Ramos (cell line): ENCODE measurements around the gene ANKLE1.
"Not testable (repeated sequence)": the region's sequence is repeated elsewhere in the genome, so short reads cannot be mapped to it uniquely, and the experiment has no call there.

Experiments used
- in situ Hi-C: fragments of 300-500 bp; cut with MboI; formaldehyde crosslinking; loops from one replicate; pipeline ENCODE4 v1.14.3; 2022; ENCODE audit warnings: low sequenced_read_pairs; ENCODE audit not compliant: unreplicated experiment

Gene ANKLE1

DNA sequence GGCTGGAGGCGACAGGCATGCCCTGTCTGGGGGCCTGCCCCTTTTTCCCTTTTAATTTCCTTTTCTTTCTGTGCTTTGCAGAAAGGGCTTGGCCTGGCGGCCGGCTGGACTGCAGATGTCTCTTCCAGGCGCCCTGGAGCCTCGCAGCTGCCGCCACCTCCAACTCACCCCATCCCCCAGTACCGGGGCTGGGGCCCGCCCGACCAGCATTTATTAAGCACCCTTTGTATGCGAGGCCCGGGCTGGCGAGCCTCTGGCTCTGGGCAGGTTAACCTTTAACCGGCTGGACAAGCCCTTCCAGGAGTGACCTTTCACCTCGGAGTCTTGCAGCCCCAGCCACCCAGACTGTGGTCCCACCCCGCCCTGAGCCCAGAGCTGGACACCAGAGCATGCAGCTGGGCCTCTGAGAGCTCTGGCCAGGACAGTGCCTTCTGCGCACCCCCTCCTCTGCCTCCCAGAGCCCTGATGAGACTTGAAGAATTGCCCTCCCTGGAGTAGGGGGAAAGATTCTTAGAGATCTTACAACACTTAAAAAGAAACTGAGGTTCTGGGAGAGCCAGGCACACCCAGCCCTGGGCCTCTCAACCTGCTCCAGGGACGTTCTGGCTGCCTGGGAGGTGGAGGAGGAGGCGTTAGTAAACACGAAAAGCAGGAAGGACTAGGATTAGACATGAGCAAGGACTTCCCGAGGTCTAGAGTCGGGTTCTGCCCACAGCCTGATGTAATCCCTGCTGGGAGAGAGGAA lies 34.8 kb upstream of the ANKLE1 start:
- in situ Hi-C loops: no loop called here

DNA sequence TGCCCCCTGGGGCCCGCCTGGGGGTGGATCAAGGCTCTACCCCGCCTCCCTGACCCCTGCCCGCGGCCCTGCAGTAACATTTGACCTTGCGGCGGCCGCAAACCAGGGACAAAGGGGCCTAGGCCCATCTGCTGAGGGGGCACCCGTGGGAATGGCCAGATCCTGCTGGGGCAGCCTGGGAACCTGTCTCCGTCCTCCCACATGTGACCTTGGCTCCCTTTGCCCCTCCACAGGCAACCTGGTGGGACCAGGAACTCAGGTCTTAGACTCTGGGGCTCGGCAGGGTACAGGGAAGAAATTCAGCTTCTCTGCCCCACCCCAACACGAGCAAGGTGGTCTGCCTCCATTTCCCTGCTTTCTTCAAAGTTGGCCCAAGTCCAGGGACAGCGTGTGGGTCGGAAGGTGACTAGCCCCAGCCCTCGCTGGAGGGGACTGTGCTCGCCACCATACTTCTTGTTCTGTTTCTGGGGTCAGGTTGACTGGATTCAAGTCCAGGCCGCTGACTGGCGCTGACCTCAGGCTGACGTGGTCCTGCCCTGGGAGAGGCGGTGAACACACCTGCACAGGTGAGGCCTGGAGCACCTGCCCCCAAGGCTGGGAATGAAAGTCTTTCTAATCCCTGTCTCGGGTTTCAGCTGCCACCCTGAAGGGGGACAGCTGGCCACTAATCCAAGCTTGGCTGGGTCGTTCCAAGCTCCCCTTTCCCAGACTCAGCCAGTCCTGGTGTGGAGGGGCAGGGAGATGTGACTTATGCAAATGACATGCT lies 33.5 kb upstream of the ANKLE1 start:
- in situ Hi-C loops: no loop called here

DNA sequence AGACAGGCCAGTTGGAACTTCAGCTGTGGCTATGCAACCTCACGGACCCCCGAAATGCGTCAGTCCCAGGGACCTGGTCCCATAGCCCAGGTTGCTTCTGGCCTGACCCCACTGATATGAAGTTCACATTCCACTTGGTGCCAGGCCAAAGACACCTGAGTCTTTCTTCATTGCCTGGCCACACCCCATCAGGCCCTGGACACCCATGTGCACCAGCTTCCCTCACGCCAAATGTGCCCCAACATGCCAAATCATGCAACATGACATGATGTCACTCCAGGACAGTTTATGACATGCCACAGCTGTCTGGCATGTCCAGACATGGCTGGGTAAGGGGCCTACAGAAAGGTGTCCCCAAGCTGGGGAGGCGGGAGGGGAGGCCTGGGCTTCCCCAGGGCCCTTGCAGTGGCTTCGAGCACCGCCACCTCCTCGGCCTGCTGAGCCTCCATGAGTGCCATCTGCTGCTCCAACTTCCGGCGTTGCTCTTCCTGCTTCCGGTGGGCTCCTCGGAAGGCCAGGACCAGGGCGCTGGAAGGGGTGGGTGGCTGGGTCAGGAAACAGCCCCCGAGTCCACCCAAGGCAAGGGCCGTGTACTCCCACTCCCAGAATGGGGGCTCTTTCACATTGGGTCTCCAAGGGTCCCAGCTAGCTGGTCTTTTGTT lies 31.7 kb upstream of the ANKLE1 start:
- in situ Hi-C loops: no loop called here

DNA sequence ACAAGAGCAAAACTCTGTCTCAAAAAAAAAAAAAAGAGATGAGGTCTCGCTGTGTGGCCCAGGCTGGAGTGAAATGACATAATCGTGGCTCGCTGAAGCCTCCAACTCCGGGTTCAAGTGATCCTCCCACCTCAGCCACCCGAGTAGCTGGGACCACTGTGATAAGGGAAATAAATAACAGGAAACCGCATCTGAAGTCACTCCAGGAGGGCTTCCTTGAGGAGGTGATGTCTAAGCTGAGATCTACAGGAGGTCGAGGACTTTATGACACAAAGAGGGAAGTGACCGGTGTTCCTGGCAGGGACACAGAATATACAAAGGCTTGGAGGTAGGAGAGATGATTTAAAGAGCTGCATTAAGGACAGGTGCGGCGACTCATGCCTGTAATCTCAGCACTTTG lies 27.1 kb upstream of the ANKLE1 start:
- in situ Hi-C loops: no loop called here

DNA sequence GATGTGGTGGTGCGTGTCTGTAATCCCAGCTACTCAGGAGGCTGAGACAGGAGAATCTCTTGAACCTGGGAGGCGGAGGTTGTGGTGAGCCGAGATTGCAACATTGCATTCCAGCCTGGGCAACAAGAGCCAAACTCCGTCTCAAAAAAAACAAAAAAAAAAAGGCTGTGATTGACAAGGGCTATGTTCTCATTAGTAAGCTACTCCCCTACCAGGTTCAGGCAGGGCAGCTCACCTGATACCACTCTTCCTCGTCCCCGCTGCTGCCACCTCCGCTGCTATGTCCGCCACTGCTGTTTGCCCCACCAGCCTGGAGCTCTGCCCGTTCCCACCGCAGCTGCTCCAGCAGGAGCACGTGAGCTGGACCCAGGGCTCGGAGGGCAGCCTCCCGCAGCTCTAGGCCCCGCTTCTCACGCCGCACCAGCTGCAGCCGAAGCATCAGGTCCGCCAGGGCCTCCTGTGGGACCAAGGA lies 26.5 kb upstream of the ANKLE1 start:
- in situ Hi-C loops: no loop called here

DNA sequence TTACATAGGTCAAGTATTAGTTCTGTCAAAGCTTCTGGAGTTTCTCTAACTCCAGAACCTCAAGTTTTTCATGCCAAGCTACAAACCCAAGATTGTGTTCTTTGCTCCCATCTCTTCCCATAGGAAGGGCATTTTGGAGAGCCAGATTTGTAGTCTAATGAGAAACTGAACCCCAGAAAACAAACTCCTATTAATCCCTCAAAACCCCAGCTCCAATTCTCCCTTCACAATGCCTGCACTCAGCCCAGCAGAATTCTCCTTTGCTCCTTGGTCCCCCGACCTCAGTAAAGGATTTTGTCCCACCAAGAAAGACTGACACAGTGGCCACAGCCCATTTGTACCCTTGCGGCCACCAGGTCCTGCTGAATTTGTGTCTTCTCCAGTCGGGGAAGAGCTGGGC lies 25.6 kb upstream of the ANKLE1 start:
- in situ Hi-C loops: no loop called here

DNA sequence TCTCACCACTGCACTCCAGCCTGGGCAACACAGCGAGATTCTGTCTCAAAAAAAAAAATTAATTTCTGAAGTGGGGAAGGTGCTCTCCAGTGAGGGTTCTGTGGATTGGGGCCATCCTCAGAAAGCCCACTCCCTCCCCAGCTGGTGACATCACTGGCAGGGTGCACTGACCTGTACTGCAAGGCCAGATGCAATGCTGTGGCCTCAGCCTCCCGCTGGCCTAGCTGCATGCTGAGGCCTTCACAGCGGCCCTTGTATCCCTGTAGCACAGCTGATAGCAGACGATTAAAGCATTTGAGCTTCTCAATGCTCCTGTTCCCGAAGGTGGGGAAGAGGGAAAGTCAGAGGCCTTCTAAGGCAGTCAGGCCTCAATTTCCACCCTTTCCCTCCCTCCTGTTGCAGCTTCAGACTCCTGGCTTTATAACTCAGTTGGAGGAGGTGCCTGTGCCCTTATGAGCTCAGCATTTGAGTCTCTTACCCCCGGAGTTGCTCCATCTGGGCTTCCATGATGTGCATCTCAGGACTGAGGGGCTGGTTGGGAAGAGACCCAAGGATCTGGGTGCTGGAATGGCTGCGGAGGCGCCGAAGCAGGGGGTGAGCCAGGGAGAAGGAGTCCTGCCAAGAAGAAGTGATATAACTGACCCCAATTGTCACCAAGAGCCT lies 22.5 kb upstream of the ANKLE1 start:
- in situ Hi-C loops: no loop called here

DNA sequence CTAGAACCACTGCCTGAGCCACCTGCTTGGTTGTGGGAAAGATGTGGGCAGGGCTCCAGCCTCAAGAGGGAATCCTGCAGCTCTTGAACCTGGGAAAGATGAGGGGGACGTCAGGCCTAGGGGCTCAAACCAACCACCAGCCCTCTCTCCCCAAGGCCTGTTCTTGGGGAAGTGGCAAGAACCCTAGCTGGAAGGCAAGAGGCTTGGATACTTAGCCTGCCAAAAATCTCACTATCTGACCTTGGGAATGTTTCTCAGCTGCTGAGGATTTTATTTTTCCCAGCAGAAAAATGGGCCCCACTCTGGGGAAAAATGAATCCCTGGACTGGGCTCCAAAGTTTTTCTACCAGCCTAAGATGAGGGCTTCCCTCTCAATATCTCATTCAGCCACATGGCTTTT lies 21.8 kb upstream of the ANKLE1 start:
- in situ Hi-C loops: no loop called here

DNA sequence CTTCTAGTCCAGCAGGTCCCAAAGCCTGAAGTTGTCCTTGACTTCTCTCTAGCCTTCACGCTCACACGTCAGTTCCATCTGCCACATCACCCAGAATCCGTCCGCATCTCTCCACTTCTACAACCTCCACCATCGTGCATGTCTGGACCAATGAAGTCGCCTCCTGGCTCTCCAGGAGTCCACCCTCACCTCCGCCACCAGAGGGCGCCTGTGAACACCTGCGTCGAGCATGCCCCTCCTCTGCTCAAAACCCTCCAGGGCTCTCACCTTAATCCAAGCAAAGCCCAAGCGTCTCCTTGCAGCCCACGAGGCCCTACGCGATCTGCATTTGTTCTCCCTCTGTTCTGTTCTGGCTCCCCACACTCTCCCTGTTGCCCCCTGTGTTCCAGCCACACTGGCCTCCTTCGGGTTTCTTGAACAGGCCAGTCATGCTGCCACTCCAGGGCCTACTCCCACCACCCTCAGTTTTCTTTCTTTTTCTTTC lies 20.8 kb upstream of the ANKLE1 start:
- in situ Hi-C loops: no loop called here

DNA sequence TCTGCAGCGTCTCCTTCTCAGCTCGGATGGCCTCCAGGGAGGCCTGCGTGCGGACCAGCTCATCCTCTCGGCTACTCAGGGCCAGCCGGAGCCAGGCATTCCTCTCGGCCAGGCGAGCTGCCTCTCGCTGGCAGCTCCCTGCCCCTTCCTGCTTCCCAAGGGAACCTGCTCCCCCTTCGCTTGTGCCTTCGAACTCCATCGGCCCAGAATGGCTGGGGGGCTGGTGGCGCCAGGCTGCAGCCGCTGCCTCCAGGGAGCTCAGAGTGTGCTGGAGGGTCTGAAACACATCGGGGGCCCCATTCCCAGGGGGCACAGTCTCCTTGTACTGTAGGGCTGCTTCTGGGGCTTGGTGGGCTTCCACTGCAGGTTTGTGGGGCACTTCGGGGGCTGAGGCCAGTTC lies 19.1 kb upstream of the ANKLE1 start:
- in situ Hi-C loops: no loop called here

DNA sequence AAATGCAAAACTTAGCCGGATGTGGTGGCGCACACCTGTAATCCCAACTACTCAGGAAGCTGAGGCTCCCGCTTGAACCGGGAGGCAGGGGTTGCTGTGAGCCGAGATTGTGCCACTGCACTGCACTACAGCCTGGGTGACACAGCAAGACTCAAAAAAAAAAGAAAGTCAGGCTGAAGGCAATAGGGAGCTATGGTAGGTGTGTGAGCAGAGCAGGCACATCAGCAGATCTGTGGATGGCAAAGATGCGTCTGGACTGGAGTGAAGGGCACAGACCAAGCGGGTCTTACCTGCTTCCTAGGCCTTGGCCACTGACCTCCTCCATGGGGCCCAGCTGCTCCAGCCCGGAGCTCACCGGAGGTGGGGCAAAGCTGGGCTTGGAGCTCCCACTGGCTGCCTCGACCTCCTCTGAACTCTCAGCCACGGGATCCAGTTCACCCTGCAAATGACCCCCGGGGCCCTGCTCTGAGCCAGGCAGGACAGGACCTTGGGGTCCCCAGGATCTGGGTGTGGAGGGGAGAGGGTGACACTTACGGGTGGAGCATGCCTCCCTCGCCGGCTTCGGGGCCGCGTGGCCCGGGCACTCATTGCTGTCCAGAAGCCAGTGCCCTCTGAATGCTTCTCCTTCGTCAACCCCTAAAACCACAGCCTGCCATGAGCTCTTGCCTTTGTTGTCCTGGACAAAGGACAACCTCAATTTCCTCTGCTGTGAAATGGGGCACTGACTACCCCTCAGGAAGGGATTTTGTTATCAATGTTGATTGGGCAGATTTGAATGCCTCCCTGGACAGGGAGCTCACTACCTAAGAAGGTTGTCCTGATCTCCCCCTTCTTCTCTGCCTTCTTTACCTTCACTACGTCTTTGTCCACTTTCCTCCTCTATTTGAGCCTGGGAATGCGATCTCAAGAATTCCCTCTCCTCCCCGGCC lies 17.7 kb upstream of the ANKLE1 start:
- in situ Hi-C loops: no loop called here

DNA sequence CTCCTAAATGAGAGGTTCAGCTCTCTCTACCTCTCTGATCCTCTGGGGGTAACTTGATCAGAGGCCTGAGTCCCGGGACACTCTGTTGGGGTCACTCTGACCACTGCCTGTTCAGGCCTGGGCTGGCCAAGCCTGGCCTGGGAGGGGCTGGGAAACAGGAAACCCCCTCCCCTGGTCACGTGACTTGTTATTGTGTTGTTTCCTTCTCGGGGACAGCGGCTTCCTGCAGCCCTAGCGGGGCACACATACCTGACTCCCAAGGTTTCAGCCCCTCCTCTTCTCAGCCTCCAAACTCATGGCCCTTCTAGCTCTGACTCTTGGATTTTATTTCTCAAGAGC lies 17.1 kb upstream of the ANKLE1 start, which contains the start of gene USHBP1:
TSS of gene USHBP1 (minus strand) at position 105 of the 339 bp plus-strand sequence. CDS start 446 bp downstream, outside the sequence.
- in situ Hi-C loops: no loop called here

DNA sequence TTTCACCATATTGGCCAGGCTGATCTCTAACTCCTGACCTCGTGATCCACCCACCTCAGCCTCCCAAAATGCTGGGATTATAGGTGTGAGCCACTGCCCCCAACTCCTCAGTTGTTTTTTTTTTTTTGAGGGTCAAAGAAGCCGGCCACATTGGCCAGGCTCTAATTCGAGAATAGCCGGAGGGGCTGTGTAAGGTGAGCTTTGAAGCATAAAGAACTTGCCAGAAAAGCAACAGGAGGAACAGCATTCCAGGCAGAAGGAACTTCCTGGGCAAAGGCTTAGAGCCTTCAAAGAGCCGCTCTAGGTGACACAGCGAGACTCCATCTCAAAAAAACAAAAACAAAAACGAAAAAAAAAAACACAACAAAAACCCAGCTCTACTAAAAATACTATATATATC lies 15.7 kb upstream of the ANKLE1 start:
- in situ Hi-C loops: no loop called here

DNA sequence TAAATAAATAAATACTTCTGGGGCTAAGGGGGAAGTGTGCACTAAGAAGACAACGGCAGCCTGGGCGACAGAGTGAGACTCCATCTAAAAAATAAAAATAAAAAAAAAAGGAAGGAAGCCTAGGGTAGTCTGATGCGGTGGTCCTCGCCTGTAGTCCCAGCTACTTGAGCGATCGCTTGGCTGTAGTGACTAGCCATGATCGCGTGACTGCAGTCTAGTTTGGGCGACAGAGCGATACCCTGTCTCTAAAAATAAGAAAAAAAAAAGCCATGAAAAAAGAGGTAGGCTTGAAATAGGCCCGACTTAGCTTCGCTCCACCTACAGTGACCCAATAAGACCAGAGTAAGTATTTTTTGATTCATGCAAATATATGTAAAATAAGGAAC lies 15.1 kb upstream of the ANKLE1 start:
- in situ Hi-C loops: no loop called here

DNA sequence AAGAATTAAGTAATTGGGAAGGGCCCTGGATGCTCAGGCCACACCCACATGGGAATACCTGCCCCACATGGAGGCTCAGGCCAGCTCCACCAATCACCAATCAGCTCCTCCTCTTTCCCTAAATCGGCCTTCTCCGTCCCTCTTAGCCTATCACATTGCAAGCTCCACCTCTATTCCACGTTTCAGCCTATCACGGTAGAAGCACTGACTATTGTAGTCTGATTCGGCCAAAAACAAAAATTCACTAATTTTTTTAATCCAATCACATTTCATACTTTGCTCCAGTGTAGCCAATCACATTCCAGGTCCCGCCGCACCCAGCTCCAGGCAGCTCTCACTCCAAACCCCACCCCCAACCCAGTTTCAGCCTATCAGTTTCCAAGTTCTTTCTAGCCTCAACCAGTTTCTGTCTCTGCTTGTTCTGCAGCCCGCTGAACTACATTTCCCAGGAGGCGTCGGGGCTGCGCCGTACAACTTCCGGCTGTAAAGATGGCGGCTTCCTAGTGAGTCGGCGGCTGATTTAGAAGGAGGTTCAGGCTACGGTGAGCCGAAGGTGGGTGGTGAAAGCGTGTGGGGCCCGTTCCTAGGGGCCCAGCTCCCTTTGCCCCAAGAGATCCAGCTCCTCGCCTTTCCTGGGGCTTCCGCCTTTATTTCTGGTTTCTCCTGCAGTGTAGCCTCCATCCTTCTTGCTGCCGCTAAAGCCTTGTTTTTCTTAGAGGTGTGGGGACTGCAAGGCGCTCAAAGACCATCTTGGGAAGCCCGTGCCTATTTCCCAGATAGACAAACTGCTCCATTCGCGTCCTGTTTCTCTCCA lies 14.5 kb upstream of the ANKLE1 start, which contains the start of gene BABAM1:
TSS of gene BABAM1 (plus strand) at position 469 of the 814 bp plus-strand sequence. CDS start 1,364 bp downstream, outside the sequence.
- in situ Hi-C loops: no loop called here

DNA sequence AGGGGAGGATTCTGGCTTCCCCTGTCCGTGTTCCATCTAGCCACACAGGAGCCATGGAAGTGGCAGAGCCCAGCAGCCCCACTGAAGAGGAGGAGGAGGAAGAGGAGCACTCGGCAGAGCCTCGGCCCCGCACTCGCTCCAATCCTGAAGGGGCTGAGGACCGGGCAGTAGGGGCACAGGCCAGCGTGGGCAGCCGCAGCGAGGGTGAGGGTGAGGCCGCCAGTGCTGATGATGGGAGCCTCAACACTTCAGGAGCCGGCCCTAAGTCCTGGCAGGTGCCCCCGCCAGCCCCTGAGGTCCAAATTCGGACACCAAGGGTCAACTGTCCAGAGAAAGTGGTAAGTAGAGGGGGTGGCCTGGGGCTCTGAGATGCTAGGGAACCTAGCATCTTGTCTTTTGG lies 12.9 kb upstream of the ANKLE1 start:
- in situ Hi-C loops: no loop called here

DNA sequence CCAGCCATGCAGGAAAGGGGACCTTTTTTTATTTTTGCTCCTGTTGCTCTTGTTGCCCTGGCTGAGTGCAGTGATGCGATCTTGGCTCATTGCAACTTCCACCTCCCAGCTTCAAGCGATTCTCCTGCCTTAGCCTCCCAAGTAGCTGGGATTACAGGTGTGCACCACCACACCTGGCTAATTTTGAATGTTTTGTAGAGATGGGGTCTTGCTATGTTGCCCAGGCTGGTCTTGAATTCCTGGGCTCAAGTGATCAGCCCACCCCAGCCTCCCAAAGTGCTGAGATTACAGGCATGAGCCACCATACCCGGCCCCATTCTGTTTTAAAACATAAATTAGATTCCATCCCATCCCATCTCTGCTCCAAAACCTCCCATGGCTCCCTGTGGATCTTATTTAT lies 6.8 kb upstream of the ANKLE1 start:
- in situ Hi-C loops: not testable (repeated sequence)

DNA sequence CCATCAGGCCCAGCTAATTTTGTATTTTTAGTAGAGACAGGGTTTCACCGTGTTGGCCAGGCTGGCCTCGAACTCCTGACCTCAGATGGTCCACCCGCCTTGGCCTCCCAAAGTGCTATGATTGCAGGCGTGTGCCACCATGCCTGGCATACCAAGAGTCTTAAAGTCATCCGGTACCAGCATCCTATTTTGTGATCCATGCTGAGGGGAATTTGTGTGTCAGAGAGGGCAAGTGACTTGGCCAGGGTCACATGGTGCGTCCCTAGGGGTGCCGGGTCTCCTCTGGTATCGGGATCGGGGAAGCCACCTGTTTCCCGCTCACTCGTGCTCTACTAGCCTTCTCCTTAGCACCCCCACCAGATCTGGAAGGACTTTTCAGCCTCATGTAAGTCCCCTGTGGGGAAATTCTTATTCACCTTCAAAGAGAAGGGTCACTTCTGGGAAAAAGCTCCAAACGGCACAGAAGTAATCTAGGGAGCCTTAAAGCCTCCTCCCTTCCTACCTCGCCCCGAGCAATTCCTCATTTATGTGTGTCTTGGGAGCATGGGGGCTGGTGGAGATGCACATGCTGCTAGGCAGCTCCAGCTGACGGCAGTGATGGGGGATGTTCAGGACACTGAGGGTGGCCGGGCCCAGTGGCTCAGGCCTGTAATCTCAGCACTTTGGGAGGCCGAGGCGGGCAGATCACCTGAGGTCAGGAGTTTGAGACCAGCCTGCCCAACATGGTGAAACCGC lies 6.1 kb upstream of the ANKLE1 start:
- in situ Hi-C loops: no loop called here
